Esophagus squamous epithelium (tissue), 5 donors: Measurements from ENCODE around the gene HERC4. TPM values are rescaled to one million over a fixed set of nuclear protein-coding genes. Genes with fewer than 3 reads are reported as not detected.
A peak's percentile ranks its signal among the peaks of the same experiment; 100 is the strongest.

ENCODE experiments used
- DNase-seq: peaks from one replicate; lab custom pipeline; 2025; lab: John Stamatoyannopoulos, UW
- H3K27ac ChIP-seq, 4 donors: fragments of 200-600 bp; sonication (generic); one replicate each; pipeline ENCODE4 v1.5.1; 2016 to 2019; ENCODE audit warnings: mild to moderate bottlenecking in 1 of 4
- H3K27me3 ChIP-seq, 4 donors: fragments of 200-600 bp; sonication (generic); 1 replicate in 3 of 4; 2 replicates in 1 of 4; pipeline versions ENCODE4 v1.5.1 to v1.6.0; 2017 to 2021; ENCODE audit warnings: antibody characterized with exemption in 1 of 4
- H3K36me3 ChIP-seq, 3 donors: fragments of 200-600 bp; sonication (generic); one replicate each; pipeline ENCODE4 v1.5.1; 2016 to 2019
- H3K4me1 ChIP-seq, 3 donors: fragments of 200-600 bp; sonication (generic); one replicate each; pipeline ENCODE4 v1.5.1; 2017 to 2019
- H3K4me3 ChIP-seq, 4 donors: fragments of 200-600 bp; sonication (generic); 1 replicate in 3 of 4; 2 replicates in 1 of 4; pipeline ENCODE4 v1.5.1; 2016 to 2019; ENCODE audit warnings: mild to moderate bottlenecking in 2 of 4, moderate library complexity in 1 of 4
- H3K9me3 ChIP-seq, 3 donors: fragments of 200-600 bp; sonication (generic); one replicate each; pipeline ENCODE4 v1.5.1; 2016 to 2019
- POLR2A ChIP-seq, 4 donors: fragments of 450-650 bp; IDR thresholded peaks; one replicate each; pipeline ENCODE4 v1.6.1; 2017; ENCODE audit warnings: antibody characterized with exemption in 4 of 4, mild to moderate bottlenecking in 4 of 4, moderate library complexity in 3 of 4
- WGBS, 2 donors: methylation state at CpG; one replicate each; pipeline ENCODE4 v1.1.5; 2018; 5-methylcytosine and 5-hydroxymethylcytosine counted together
- intact Hi-C: fragments of 100-400 bp; cut with DNase I; formaldehyde crosslinking; loops from one replicate; pipeline ENCODE4 v1.15.0; 2022
- total RNA-seq, 4 donors: library from RNA; depleted of rRNA; stranded (reverse); fragments of >200 nt; gene quantifications; one replicate each; pipeline ENCODE4 v1.1.0, GENCODE V29; 2016
- TF ChIP-seq, protein P1 (sequence below), 6 experiments: fragments of 450-650 bp in 4 of 6; fragments of 200-600 bp in 2 of 6; sonication (generic) in 2 of 6; IDR thresholded peaks; one replicate each; pipeline ENCODE4 v1.5.1; 2016 to 2019; ENCODE audit warnings: antibody characterized with exemption in 6 of 6, mild to moderate bottlenecking in 4 of 6, moderate library complexity in 4 of 6
- donor health status: DM: yes; HTN: yes; CAD: no.

Gene HERC4
- total RNA-seq, 4 donors from 2014 or later, result 23.6 to 47.5 (median 35.0) TPM

DNA sequence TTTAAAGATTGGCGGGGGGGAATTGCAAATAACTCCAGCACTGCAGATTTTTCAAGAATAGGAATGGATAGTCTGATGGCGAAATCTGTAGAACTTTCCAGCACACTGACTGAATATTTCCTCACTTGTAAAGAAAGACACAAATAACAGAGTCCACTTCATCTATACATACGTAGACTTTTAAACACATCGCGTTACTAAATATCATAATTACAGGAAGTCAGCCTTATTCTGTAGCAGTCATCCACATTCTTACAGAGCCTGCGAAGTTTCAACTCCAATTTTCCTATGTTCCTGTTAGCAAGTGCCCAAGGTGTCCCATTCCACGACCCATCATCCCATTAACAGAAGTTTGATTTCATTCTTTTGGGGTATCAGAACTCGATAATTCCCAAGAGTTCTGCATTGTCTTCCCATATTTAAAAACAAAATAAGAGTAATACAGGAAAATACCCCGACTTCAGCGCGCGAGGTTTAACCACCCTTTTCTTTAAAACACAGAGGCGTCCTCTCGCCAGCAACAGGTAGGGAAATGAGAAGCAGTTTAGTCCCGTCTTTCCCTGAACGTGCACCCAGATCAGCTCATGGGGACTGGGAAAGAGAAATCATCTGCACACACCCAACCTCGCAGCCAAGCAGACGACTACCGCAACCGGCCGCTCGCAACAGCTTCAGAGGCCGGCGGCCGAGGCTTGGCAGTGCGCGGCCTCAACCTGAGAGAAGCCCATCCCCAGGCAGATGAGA, 880 bp downstream of the HERC4 start:
- H3K27me3 ChIP-seq, result no peaks in the 10 kb centered on the region
- H3K27ac ChIP-seq, result peak overlapping the region; percentile 98 to 99 (median 99)
- intact Hi-C loops, result loop anchor here (10.0 kb wide), 2 partner anchors 189 to 219 kb away; partner anchors contain the start of gene SIRT1
- H3K9me3 ChIP-seq, result no peaks in the 10 kb centered on the region
- 0 to 1% methylated on average over 16 to 27 of the region's 27 CpGs for WGBS, 2 donors
- H3K4me1 ChIP-seq, result peaks cover 8 to 43% (median 20%) of the 10 kb centered on the region in 3 donors
- no peak for DNase-seq
- TF ChIP-seq, protein P1, sequence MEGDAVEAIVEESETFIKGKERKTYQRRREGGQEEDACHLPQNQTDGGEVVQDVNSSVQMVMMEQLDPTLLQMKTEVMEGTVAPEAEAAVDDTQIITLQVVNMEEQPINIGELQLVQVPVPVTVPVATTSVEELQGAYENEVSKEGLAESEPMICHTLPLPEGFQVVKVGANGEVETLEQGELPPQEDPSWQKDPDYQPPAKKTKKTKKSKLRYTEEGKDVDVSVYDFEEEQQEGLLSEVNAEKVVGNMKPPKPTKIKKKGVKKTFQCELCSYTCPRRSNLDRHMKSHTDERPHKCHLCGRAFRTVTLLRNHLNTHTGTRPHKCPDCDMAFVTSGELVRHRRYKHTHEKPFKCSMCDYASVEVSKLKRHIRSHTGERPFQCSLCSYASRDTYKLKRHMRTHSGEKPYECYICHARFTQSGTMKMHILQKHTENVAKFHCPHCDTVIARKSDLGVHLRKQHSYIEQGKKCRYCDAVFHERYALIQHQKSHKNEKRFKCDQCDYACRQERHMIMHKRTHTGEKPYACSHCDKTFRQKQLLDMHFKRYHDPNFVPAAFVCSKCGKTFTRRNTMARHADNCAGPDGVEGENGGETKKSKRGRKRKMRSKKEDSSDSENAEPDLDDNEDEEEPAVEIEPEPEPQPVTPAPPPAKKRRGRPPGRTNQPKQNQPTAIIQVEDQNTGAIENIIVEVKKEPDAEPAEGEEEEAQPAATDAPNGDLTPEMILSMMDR (IDR thresholded peaks at IDR 0.05), result peak in 1 of 6 experiments; percentile 4
- peak in 1 of 4 donors; percentile 3 for TF ChIP-seq POLR2A (IDR thresholded peaks at IDR 0.05)
- peaks cover 0 to 17% (median 0%) of the 10 kb centered on the region in 3 donors for H3K36me3 ChIP-seq
- H3K4me3 ChIP-seq, result peak overlapping the region; percentile 82 to 99 (median 92)

DNA sequence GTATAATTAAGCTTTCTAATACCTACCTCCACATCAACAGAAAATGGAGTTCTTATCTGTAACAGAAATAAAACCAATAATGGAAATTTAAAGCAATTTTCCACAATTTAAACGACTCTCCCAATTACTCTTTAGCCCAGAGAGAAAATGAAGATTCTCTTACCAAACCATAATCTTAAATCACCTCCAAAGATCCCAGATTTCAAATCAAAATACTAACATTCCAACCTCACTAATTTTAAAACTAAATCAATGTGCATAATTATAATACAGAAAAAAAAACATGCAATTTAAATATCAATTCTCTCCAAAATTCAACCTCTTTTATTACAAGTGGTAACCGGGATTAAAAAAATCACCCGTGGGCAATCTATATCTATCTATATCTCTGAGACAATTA, 1.5 kb downstream of the HERC4 start:
- H3K4me3 ChIP-seq, result peak overlapping the region; percentile 82 to 99 (median 92)
- peak overlapping the region in 3 of 4 donors; percentile 98 to 99 (median 99) for H3K27ac ChIP-seq
- WGBS, 2 donors, result 6 to 14% methylated on average over 3 of the region's 3 CpGs
- no peaks in the 10 kb centered on the region for H3K27me3 ChIP-seq
- peaks cover 8 to 43% (median 20%) of the 10 kb centered on the region in 3 donors for H3K4me1 ChIP-seq
- H3K9me3 ChIP-seq, result no peaks in the 10 kb centered on the region
- H3K36me3 ChIP-seq, result peaks cover 0 to 18% (median 0%) of the 10 kb centered on the region in 3 donors
- TF ChIP-seq POLR2A (IDR thresholded peaks at IDR 0.05), result no peak
- TF ChIP-seq, protein P1 (IDR thresholded peaks at IDR 0.05), result no peak
- DNase-seq, result no peak
- intact Hi-C loops, result loop anchor here (10.0 kb wide), 2 partner anchors 189 to 219 kb away; partner anchors contain the start of gene SIRT1

DNA sequence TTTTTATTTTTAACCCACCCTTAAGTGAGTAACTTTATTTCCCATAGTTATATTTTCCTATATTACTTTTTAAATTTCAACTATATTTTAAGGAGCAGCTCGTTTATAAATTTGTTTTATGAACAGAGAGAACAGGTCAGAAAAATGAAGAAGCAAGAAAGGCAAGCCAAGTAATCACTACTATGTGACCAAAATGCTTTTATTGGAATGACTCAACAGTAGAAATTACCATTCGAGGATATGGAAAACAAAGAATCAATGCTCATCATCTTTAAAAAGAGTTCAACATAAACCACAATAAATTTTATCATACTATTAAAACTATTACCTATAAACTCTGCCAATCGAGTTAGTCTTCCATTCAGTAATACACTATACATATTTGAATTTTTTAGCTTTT, 7.6 kb downstream of the HERC4 start:
- TF ChIP-seq, protein P1 (IDR thresholded peaks at IDR 0.05), result no peak
- TF ChIP-seq POLR2A (IDR thresholded peaks at IDR 0.05), result no peak
- WGBS, 2 donors, result 71 to 73% methylated on average over 3 of the region's 3 CpGs
- H3K9me3 ChIP-seq, result no peaks in the 10 kb centered on the region
- H3K4me3 ChIP-seq, result no peak overlapping the region
- intact Hi-C loops, result no loop called here
- DNase-seq, result no peak
- H3K27ac ChIP-seq, result no peak overlapping the region
- H3K4me1 ChIP-seq, result peaks cover 3 to 20% (median 7%) of the 10 kb centered on the region in 3 donors
- peaks cover 0 to 63% (median 0%) of the 10 kb centered on the region in 3 donors for H3K36me3 ChIP-seq
- no peaks in the 10 kb centered on the region for H3K27me3 ChIP-seq

DNA sequence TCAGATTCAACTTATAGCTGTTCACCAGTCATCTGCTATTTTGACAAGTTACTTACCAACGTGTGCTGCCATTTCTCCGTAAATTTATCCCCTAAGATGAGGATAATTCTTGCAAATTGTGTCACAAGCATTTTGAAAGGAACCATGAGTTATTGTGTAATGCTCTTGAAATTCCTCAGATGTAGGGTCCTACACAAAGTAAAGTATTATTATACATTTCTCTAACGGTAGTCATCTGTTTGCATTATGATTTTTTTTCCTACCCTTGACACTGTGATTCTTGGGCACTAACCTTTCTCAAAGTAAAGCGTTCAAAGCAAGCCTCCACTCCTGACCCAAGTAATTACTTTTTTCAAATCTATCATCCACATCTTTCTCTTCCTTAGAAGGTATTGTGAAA, 8.1 kb downstream of the HERC4 start:
- Histone ChIP-seq H3K36me3 (peaks cover 0 to 63% (median 0%) of the 10 kb centered on the region in 3 donors), H3K4me1 (peaks cover 0 to 15% (median 7%) of the 10 kb centered on the region in 3 donors), H3K4me3 (no peak overlapping the region), H3K27ac (no peak overlapping the region), H3K9me3 (no peaks in the 10 kb centered on the region), H3K27me3 (no peaks in the 10 kb centered on the region)
- DNase-seq, result no peak
- WGBS, 2 donors, result 77% methylated on average over 4 of the region's 4 CpGs
- intact Hi-C loops, result no loop called here
- no peak for TF ChIP-seq POLR2A (IDR thresholded peaks at IDR 0.05)
- TF ChIP-seq, protein P1 (IDR thresholded peaks at IDR 0.05), result no peak

DNA sequence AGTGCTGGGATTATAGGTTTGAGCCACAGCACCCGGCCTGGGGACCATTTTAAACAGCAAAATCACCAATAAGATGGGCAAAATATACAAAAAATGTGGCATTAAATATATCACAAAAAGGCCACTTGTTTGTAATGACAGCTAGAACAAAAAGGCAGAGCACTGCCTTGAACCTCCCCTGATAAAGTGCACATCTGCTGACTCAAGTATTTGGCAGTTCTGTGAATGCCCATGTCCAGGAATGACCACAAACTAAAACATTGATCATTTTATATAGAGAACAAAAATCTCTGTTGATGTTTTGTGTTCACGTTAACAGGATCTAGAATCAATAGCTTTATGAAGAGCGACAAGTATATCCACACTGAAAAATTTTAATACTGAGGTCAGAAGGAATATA, 21.5 kb downstream of the HERC4 start:
- no peak for DNase-seq
- intact Hi-C loops, result no loop called here
- Histone ChIP-seq H3K4me3 (no peak overlapping the region), H3K27me3 (no peaks in the 10 kb centered on the region), H3K36me3 (peaks cover 0 to 30% (median 0%) of the 10 kb centered on the region in 3 donors), H3K9me3 (no peaks in the 10 kb centered on the region), H3K4me1 (peaks cover 0 to 11% (median 0%) of the 10 kb centered on the region in 3 donors), H3K27ac (no peak overlapping the region)
- no peak for TF ChIP-seq POLR2A (IDR thresholded peaks at IDR 0.05)
- TF ChIP-seq, protein P1 (IDR thresholded peaks at IDR 0.05), result no peak
- WGBS, 2 donors, result 91 to 98% methylated on average over 3 of the region's 3 CpGs
